Parathyroid adenoma (tissue), 2 donors: ENCODE results near the gene DTYMK.

Experiments
- H2AFZ ChIP-seq: fragments of 300-600 bp; sonication (generic); one replicate; pipeline ENCODE4 v1.7.0; 2017; ENCODE audit warnings: antibody characterized with exemption, mild to moderate bottlenecking
- H3K27ac ChIP-seq: fragments of 300-600 bp; sonication (generic); one replicate; pipeline ENCODE4 v1.7.0; 2017
- H3K27me3 ChIP-seq: fragments of 300-600 bp; sonication (generic); one replicate; pipeline ENCODE4 v1.7.0; 2017; ENCODE audit warnings: low read length; ENCODE audit not compliant: control insufficient read depth, insufficient read depth
- H3K36me3 ChIP-seq: fragments of 300-600 bp; sonication (generic); one replicate; pipeline ENCODE4 v1.7.0; 2017; ENCODE audit warnings: low read length; ENCODE audit not compliant: control insufficient read depth, insufficient read depth
- H3K4me1 ChIP-seq: fragments of 300-600 bp; sonication (generic); one replicate; pipeline ENCODE4 v1.7.0; 2017; ENCODE audit warnings: control low read depth
- H3K4me2 ChIP-seq: fragments of 300-600 bp; sonication (generic); one replicate; pipeline ENCODE4 v1.7.0; 2017; ENCODE audit warnings: low read length
- H3K4me3 ChIP-seq: fragments of 300-600 bp; sonication (generic); one replicate; pipeline ENCODE4 v1.7.0; 2017; ENCODE audit warnings: low read depth, low read length
- H3K79me2 ChIP-seq: fragments of 300-600 bp; sonication (generic); one replicate; pipeline ENCODE4 v1.7.0; 2017; ENCODE audit warnings: control low read depth
- H3K9ac ChIP-seq: fragments of 300-600 bp; sonication (generic); one replicate; pipeline ENCODE4 v1.7.0; 2017; ENCODE audit warnings: mild to moderate bottlenecking
- H3K9me3 ChIP-seq: fragments of 300-600 bp; sonication (generic); one replicate; pipeline ENCODE4 v1.7.0; 2017; ENCODE audit warnings: low read length; ENCODE audit not compliant: control insufficient read depth
- CTCF ChIP-seq: fragments of 300-600 bp; sonication (generic); IDR thresholded peaks from one replicate; pipeline ENCODE4 v1.7.0; 2017; ENCODE audit warnings: antibody characterized with exemption, mild to moderate bottlenecking
- donor health status: primary hyperparathyroidism.

Gene DTYMK

DNA sequence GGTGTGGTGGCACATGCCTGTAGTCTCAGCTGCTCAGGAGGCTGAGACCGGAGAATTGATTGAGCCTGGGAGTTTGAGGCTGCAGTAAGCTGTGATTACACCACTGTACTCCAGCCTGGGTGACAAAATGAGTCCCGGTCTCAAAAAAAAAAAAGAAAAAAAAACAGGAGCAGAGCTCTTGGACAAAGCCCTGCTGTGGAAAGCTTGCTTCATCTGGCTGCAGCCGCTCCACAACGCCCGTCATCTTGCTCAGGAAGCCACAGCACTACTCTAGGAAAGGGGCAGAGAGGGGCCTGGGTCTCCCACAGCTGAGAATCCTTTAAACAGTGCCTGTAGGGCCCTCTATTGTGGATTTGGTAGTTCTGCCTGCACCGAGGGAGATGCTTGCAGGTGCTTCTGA lies 38.2 kb downstream of the DTYMK start:
- H3K9ac ChIP-seq = no peak overlapping the region

GRCh38 chr2:241645915-241646645 lies 40.5 kb downstream of the DTYMK start:
- Histone ChIP-seq H3K36me3 (no peaks in the 10 kb centered on the region), H3K4me3 (no peak overlapping the region), H3K4me2 (no peak overlapping the region), H3K27me3 (no peaks in the 10 kb centered on the region), H3K79me2 (peaks cover 55% of the 10 kb centered on the region), H3K9ac (no peak overlapping the region), H3K9me3 (no peaks in the 10 kb centered on the region), H3K4me1 (no peaks in the 10 kb centered on the region), H2AFZ (no peak overlapping the region), H3K27ac (no peak overlapping the region)
- TF ChIP-seq CTCF = no peak

More for the DNA sequence above, 38.2 kb downstream of the DTYMK start:
- Histone ChIP-seq H3K36me3 (no peaks in the 10 kb centered on the region), H3K9me3 (no peaks in the 10 kb centered on the region), H3K4me1 (no peaks in the 10 kb centered on the region), H2AFZ (no peak overlapping the region), H3K4me2 (no peak overlapping the region), H3K27ac (no peak overlapping the region), H3K4me3 (no peak overlapping the region), H3K79me2 (peaks cover 44% of the 10 kb centered on the region), H3K27me3 (no peaks in the 10 kb centered on the region)
- no peak for TF ChIP-seq CTCF

DNA sequence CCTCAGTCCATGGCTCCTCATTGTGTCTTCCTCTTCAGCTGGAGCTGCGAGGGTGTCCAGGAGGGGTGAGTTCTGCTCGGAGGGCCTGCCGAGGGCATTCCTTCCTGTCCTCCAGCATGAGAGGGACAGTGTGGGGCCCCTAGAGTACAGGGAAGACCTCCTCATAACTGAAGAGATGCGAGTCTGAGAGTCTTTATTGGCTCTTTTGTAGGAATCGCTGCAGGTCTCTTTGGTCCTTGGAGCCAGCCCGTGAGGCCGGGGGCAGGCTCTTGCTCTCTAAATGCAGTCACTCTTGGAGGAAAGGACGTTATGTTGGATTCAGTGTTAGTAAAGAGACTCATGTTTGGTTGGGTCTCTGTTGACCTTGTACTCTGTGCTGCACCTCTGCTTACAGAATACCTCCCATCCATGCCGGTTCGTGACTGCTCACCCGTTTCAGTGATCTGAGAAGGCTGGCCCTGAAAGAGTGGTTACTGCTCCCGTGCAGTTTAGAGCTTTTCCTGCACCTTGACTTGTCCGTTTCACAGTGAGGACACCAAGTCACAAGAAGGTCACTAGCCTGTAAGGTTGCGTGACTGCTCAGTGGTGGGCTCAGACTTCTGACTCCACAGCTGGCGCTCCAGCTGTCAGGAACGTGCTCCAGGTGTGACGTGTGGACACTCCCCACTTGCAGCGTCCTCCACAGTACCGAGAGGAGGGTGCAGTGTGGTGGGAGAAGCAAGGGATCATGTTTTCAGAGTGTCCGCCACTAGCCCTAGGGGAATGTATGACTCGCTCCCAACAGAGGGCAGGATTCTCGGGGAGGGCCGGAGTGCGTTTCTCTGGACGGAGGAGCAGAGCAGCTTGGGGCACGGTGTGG lies 41.3 kb downstream of the DTYMK start:
- no peaks in the 10 kb centered on the region for H3K4me1 ChIP-seq
- H3K9me3 ChIP-seq = no peaks in the 10 kb centered on the region

DNA sequence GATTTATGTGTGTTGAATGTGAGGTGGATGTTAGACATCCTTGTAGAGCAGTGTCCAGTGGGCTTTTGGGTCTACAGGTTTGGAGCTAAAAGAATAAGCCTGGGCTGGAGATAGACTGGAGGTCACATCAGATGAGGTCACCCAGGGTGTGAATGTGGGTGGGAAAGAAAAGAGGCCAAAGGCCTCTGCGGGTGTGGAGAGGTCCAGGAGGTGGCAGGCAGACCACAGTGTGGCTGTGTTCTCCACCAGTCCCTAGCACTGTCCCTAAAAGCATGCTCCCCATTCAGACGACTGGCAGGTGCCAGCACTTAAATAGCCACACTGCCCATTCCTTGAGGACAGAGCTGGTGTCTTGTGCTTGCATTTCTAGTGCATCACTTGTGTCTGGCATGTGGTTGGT lies 45.0 kb downstream of the DTYMK start:
- H3K4me3 ChIP-seq = no peak overlapping the region
- no peak for TF ChIP-seq CTCF
- H3K9ac ChIP-seq = no peak overlapping the region
- H2AFZ ChIP-seq = no peak overlapping the region
- H3K27ac ChIP-seq = no peak overlapping the region
- H3K36me3 ChIP-seq = no peaks in the 10 kb centered on the region
- no peaks in the 10 kb centered on the region for H3K27me3 ChIP-seq
- no peak overlapping the region for H3K4me2 ChIP-seq
- peaks cover 17% of the 10 kb centered on the region for H3K4me1 ChIP-seq
- H3K79me2 ChIP-seq = peaks cover 74% of the 10 kb centered on the region
- no peaks in the 10 kb centered on the region for H3K9me3 ChIP-seq

More for the DNA sequence above, 41.3 kb downstream of the DTYMK start:
- no peaks in the 10 kb centered on the region for H3K36me3 ChIP-seq
- no peak overlapping the region for H3K9ac ChIP-seq
- H2AFZ ChIP-seq = no peak overlapping the region
- no peak for TF ChIP-seq CTCF
- H3K4me2 ChIP-seq = no peak overlapping the region
- peaks cover 60% of the 10 kb centered on the region for H3K79me2 ChIP-seq
- no peak overlapping the region for H3K4me3 ChIP-seq
- H3K27me3 ChIP-seq = no peaks in the 10 kb centered on the region
- no peak overlapping the region for H3K27ac ChIP-seq
